A673 (cell line): ENCODE results near the gene PRKG1.

ENCODE experiments used
- CTCF ChIP-seq: fragments of 300-800, 200-600 bp; sonication (generic); conservative IDR thresholded peaks from 2 replicates; pipeline ENCODE4 v1.5.1; 2017; ENCODE audit warnings: low read depth, mild to moderate bottlenecking, antibody characterized with exemption, low read length, moderate library complexity, mixed read lengths
- EZH2 ChIP-seq: fragments of 200-600 bp; sonication (generic); IDR thresholded peaks from 2 replicates; pipeline ENCODE4 v1.6.1; 2017; ENCODE audit warnings: borderline replicate concordance, low read depth, mild to moderate bottlenecking, mixed read lengths, antibody characterized with exemption, low read length; ENCODE audit not compliant: poor library complexity, severe bottlenecking

- TF ChIP-seq CTCF: no peak
- no peak for TF ChIP-seq EZH2
These were observed 9.1 kb downstream of the PRKG1 start for GRCh38 chr10:51083356-51083853.
